HepG2 (cell line): ENCODE data around the gene EPHX1. TPM values are rescaled to one million over a fixed set of nuclear protein-coding genes. Genes with fewer than 3 reads are reported as not detected.

Experiments used
- GATAD1 ChIP-seq: IDR thresholded peaks from 2 replicates; pipeline ENCODE4 v1.6.1; 2016; ENCODE audit warnings: missing genetic modification reagents, missing compliant biosample characterization
- HOXA5 ChIP-seq: sonication (generic); formaldehyde crosslinking; IDR thresholded peaks from 2 replicates; pipeline ENCODE4 v1.4.0; 2020; ENCODE audit warnings: missing genetic modification reagents
- IKZF4 ChIP-seq: sonication (generic); formaldehyde crosslinking; IDR thresholded peaks from 2 replicates; pipeline ENCODE4 v1.5.1; 2020; ENCODE audit warnings: borderline replicate concordance, mild to moderate bottlenecking, low read depth, missing genetic modification reagents; ENCODE audit errors: not compliant biosample characterization
- KAT8 ChIP-seq: IDR thresholded peaks from 2 replicates; pipeline ENCODE4 v1.6.1; 2016; ENCODE audit warnings: missing genetic modification reagents, missing compliant biosample characterization
- MAZ ChIP-seq, 2 experiments: sonication (generic) in 1 of 2; formaldehyde crosslinking in 1 of 2; IDR thresholded peaks; 2 replicates each; pipeline versions ENCODE4 v1.5.0 to v1.6.1; 2012 to 2020; ENCODE audit warnings: low read depth in 2 of 2, mild to moderate bottlenecking in 2 of 2, borderline replicate concordance in 1 of 2, improper control_type of control experiment in 1 of 2, low read length in 1 of 2, missing genetic modification reagents in 1 of 2, moderate library complexity in 1 of 2
- MBNL3 ChIP-seq: fragments of 250-450 bp; sonication (Bioruptor Pico); conservative IDR thresholded peaks from 2 replicates; pipeline ENCODE4 v1.8.0; 2022; ENCODE audit warnings: mild to moderate bottlenecking, inconsistent platforms
- MEF2D ChIP-seq: sonication (generic); formaldehyde crosslinking; IDR thresholded peaks from 2 replicates; pipeline ENCODE4 v1.5.1; 2020; ENCODE audit warnings: mild to moderate bottlenecking, missing genetic modification reagents
- NR1H2 ChIP-seq: sonication (generic); formaldehyde crosslinking; IDR thresholded peaks from 2 replicates; pipeline ENCODE4 v1.8.1; 2022; ENCODE audit warnings: low read depth, missing genetic modification reagents, borderline replicate concordance
- POLR2G ChIP-seq: fragments of 200-400 bp; formaldehyde crosslinking; IDR thresholded peaks from 2 replicates; pipeline ENCODE4 v1.6.1; 2018; ENCODE audit warnings: mild to moderate bottlenecking, low read depth, low read length, moderate library complexity
- PRPF4 ChIP-seq: fragments of 200-400 bp; formaldehyde crosslinking; IDR thresholded peaks from 2 replicates; pipeline ENCODE4 v1.6.1; 2016; ENCODE audit warnings: low read length, low read depth; ENCODE audit not compliant: poor library complexity, severe bottlenecking
- RELA ChIP-seq: sonication (generic); formaldehyde crosslinking; IDR thresholded peaks from 2 replicates; pipeline ENCODE4 v1.4.0; 2020; ENCODE audit warnings: missing genetic modification reagents
- SATB2 ChIP-seq: sonication (generic); formaldehyde crosslinking; IDR thresholded peaks from 2 replicates; pipeline ENCODE4 v1.5.0; 2020; ENCODE audit warnings: missing genetic modification reagents
- ZBTB34 ChIP-seq: sonication (generic); formaldehyde crosslinking; IDR thresholded peaks from 2 replicates; pipeline ENCODE4 v1.8.0; 2022; ENCODE audit warnings: mild to moderate bottlenecking, missing genetic modification reagents
- ZNF12 ChIP-seq: sonication (generic); formaldehyde crosslinking; IDR thresholded peaks from 2 replicates; pipeline ENCODE4 v1.5.0; 2020; ENCODE audit warnings: missing genetic modification reagents
- ZNF138 ChIP-seq: sonication (generic); formaldehyde crosslinking; IDR thresholded peaks from 2 replicates; pipeline ENCODE4 v1.5.0; 2020; ENCODE audit warnings: mild to moderate bottlenecking, low read depth, missing genetic modification reagents
- ZNF292 ChIP-seq: sonication (generic); formaldehyde crosslinking; IDR thresholded peaks from 2 replicates; pipeline ENCODE4 v1.8.1; 2022; ENCODE audit warnings: mild to moderate bottlenecking, low read depth, missing genetic modification reagents, borderline replicate concordance
- ZNF335 ChIP-seq: sonication (generic); formaldehyde crosslinking; IDR thresholded peaks from 2 replicates; pipeline ENCODE4 v1.4.0; 2020; ENCODE audit warnings: missing genetic modification reagents
- ZNF451 ChIP-seq: sonication (generic); formaldehyde crosslinking; IDR thresholded peaks from 2 replicates; pipeline ENCODE4 v1.5.0; 2020; ENCODE audit warnings: mild to moderate bottlenecking, missing genetic modification reagents
- ZNF644 ChIP-seq: IDR thresholded peaks from 2 replicates; pipeline ENCODE4 v1.6.1; 2016; ENCODE audit warnings: low read depth
- ZNF691 ChIP-seq: sonication (generic); formaldehyde crosslinking; IDR thresholded peaks from 2 replicates; pipeline ENCODE4 v1.4.0; 2020; ENCODE audit warnings: missing genetic modification reagents, low read depth, mild to moderate bottlenecking, borderline replicate concordance
- ZSCAN22 ChIP-seq: sonication (generic); formaldehyde crosslinking; IDR thresholded peaks from 2 replicates; pipeline ENCODE4 v1.4.0; 2020; ENCODE audit warnings: mild to moderate bottlenecking, missing genetic modification reagents
- polyA plus RNA-seq, 8 experiments: library from polyadenylated mRNA; depleted of rRNA in 3 of 8; stranded (reverse) in 7 of 8; unstranded in 1 of 8; fragments of >200 nt; fragmentation: Illumina TruSeq in 4 of 8; extraction: Trizol in 4 of 8; gene quantifications; 2 replicates each; pipeline versions ENCODE4 v1.2.1 to v1.2.3, GENCODE V29; 2011 to 2016; ENCODE audit warnings: low read depth in 4 of 8, missing spikeins in 1 of 8, mixed read lengths in 1 of 8; ENCODE audit not compliant: insufficient read depth in 1 of 8
- total RNA-seq, 5 experiments: library from RNA; depleted of rRNA; stranded (reverse); fragments of >200 nt; fragmentation: Illumina TruSeq; extraction: Trizol; gene quantifications; 2 replicates each; pipeline ENCODE4 v1.2.3, GENCODE V29; 2016; ENCODE audit warnings: low read depth in 1 of 5
- TF ChIP-seq, protein P1 (sequence below): sonication (generic); formaldehyde crosslinking; IDR thresholded peaks from 2 replicates; pipeline ENCODE4 v1.5.1; 2020; ENCODE audit warnings: missing genetic modification reagents, mild to moderate bottlenecking, borderline replicate concordance
- TF ChIP-seq, protein P2 (sequence below): sonication (generic); formaldehyde crosslinking; IDR thresholded peaks from 2 replicates; pipeline ENCODE4 v1.5.0; 2020; ENCODE audit warnings: mild to moderate bottlenecking, low read depth, missing genetic modification reagents, borderline replicate concordance
- TF ChIP-seq, protein P3 (sequence below): sonication (generic); formaldehyde crosslinking; IDR thresholded peaks from 2 replicates; pipeline ENCODE4 v1.5.0; 2020; ENCODE audit warnings: missing genetic modification reagents
- TF ChIP-seq, protein P4 (sequence below): sonication (generic); formaldehyde crosslinking; IDR thresholded peaks from 2 replicates; pipeline ENCODE4 v1.5.0; 2020; ENCODE audit warnings: missing genetic modification reagents, mild to moderate bottlenecking, borderline replicate concordance

The EPHX1 gene
- total and polyA plus RNA-seq, 2 of the 13 experiments (the other 11 are each of a cell fraction or from before 2014, with no cell fraction given): 27.7 to 36.5 TPM

DNA sequence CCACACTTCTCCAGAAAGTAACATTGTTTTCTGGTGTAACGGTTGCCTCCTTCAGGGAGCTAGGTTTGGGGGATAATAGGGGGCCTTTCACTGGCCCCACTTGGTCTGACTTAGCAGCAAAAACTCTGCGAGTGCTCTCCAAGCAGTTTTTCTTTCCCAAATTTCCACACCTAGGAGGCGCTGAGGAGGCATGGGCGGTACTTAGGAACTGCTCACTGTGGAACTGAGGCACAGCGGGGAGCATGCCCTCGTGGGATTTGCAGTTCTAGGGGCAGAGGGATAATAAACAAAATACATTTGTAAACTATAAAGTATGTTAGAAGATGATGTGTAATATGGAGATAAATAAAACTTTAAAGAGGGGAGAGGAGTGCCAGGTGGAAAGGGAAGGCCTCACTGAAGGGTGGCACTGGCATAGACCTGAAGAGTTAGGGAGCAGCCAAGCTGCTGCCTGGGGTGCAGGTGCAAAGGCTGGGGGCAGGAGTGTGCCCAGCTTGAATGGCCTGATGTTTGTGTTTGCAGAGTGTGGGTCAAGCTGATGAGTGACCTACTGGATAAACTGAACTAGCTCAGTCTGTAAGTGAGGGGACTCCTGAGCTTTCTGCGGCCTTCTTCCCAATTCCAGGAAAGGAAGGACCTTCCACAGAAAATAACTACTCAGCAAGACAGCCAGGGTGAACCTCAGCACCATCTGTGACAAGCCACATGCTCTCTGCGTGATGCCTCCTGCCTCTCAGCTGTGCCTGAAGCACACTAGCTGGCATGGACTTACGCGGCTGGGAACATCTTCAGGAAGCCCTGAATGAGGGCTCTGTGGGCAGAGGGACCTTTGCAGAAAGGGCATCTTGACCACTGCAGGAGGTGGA lies 1.9 kb downstream of the EPHX1 start (continued):
- TF ChIP-seq, protein P1, sequence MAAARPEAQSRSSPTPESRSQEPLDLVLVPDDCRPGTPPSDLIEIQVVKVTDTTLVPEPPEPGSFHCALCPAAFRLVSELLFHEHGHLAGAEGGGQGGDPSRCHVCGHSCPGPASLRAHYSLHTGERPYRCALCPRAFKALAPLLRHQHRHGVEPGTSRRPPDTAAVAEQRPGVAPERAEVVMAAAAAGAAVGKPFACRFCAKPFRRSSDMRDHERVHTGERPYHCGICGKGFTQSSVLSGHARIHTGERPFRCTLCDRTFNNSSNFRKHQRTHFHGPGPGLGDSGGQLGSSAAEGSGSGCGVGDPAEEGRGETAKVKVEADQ (CRISPR knock-in tag): no peak
- TF ChIP-seq SATB2 (CRISPR knock-in tag) (no peak), RELA (CRISPR knock-in tag) (no peak), ZNF12 (no peak), MEF2D (CRISPR knock-in tag) (no peak), ZBTB34 (CRISPR knock-in tag) (no peak), MBNL3 (CRISPR knock-in tag) (no peak), ZNF451 (CRISPR knock-in tag) (no peak), PRPF4 (no peak), ZNF335 (CRISPR knock-in tag) (no peak), POLR2G (no peak), ZSCAN22 (CRISPR knock-in tag) (no peak), MAZ (IDR thresholded peaks at IDR 0.05; ENCODE audit: borderline replicate concordance, low read depth, low read length) (no peak), MAZ (CRISPR knock-in tag; IDR thresholded peaks at IDR 0.05; ENCODE audit: low read depth) (no peak), ZNF644 (no peak), NR1H2 (no peak), GATAD1 (CRISPR knock-in tag) (no peak), ZNF292 (CRISPR knock-in tag) (no peak), ZNF691 (CRISPR knock-in tag) (no peak), IKZF4 (no peak), ZNF138 (CRISPR knock-in tag) (no peak), HOXA5 (no peak), KAT8 (no peak)
- TF ChIP-seq, protein P2, sequence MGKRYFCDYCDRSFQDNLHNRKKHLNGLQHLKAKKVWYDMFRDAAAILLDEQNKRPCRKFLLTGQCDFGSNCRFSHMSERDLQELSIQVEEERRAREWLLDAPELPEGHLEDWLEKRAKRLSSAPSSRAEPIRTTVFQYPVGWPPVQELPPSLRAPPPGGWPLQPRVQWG: no peak
- TF ChIP-seq, protein P3, sequence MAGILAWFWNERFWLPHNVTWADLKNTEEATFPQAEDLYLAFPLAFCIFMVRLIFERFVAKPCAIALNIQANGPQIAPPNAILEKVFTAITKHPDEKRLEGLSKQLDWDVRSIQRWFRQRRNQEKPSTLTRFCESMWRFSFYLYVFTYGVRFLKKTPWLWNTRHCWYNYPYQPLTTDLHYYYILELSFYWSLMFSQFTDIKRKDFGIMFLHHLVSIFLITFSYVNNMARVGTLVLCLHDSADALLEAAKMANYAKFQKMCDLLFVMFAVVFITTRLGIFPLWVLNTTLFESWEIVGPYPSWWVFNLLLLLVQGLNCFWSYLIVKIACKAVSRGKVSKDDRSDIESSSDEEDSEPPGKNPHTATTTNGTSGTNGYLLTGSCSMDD (CRISPR knock-in tag): no peak
- TF ChIP-seq, protein P4, sequence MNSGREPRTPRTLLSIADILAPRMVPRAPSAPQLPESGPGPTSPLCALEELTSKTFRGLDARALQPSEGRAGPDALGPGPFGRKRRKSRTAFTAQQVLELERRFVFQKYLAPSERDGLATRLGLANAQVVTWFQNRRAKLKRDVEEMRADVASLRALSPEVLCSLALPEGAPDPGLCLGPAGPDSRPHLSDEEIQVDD: no peak
